H9 (cell line): ENCODE results near the gene IL12B. TPM values are rescaled to one million over a fixed set of nuclear protein-coding genes. Genes with fewer than 3 reads are reported as not detected.
A peak's percentile ranks its signal among the peaks of the same experiment; 100 is the strongest.

Experiments
- DNase-seq: peaks from one replicate; pipeline ENCODE4 v3.0.0-alpha.2; 2017
- H2AFZ ChIP-seq: one replicate; pipeline ENCODE4 v1.6.1; 2013; ENCODE audit warnings: mild to moderate bottlenecking, low read length, control low read depth, moderate library complexity
- H2AK5ac ChIP-seq: 2 replicates; pipeline ENCODE4 v1.6.1; 2013; ENCODE audit warnings: low read length, control low read depth, mixed read lengths; ENCODE audit not compliant: insufficient read length
- H2BK120ac ChIP-seq: one replicate; pipeline ENCODE4 v1.6.1; 2013; ENCODE audit warnings: low read depth, mild to moderate bottlenecking, low read length, control low read depth, inconsistent platforms; ENCODE audit not compliant: poor library complexity, severe bottlenecking
- H2BK12ac ChIP-seq: 2 replicates; pipeline ENCODE4 v1.6.1; 2013; ENCODE audit warnings: low read length, control low read depth, mixed read lengths, low read depth; ENCODE audit not compliant: insufficient read length
- H2BK15ac ChIP-seq: 2 replicates; pipeline ENCODE4 v1.6.1; 2013; ENCODE audit warnings: low read depth, low read length, control low read depth
- H2BK20ac ChIP-seq: one replicate; pipeline ENCODE4 v1.6.1; 2013; ENCODE audit warnings: low read depth, mild to moderate bottlenecking, low read length, control low read depth, inconsistent platforms; ENCODE audit not compliant: poor library complexity, severe bottlenecking
- H2BK5ac ChIP-seq: 2 replicates; pipeline ENCODE4 v1.6.1; 2013; ENCODE audit warnings: low read length, control low read depth, mixed read lengths; ENCODE audit not compliant: insufficient read length
- H3K14ac ChIP-seq: 2 replicates; pipeline ENCODE4 v1.6.1; 2013; ENCODE audit warnings: low read length, control low read depth; ENCODE audit not compliant: insufficient read depth
- H3K18ac ChIP-seq: 2 replicates; pipeline ENCODE4 v1.6.1; 2013; ENCODE audit warnings: low read depth, mild to moderate bottlenecking, mixed read lengths, low read length, control low read depth; ENCODE audit not compliant: insufficient read length
- H3K23ac ChIP-seq: 2 replicates; pipeline ENCODE4 v1.6.1; 2013; ENCODE audit warnings: low read length, control low read depth, mixed read lengths, low read depth; ENCODE audit not compliant: insufficient read length
- H3K23me2 ChIP-seq: 2 replicates; pipeline ENCODE4 v1.6.1; 2013; ENCODE audit warnings: low read depth, mild to moderate bottlenecking, mixed read lengths, low read length, control low read depth; ENCODE audit not compliant: insufficient read length, poor library complexity, severe bottlenecking
- H3K27ac ChIP-seq: 2 replicates; pipeline ENCODE4 v1.5.1; 2013; ENCODE audit warnings: low read length, control low read depth, mixed read lengths, low read depth; ENCODE audit not compliant: insufficient read length
- H3K27me3 ChIP-seq: 2 replicates; pipeline ENCODE4 v1.6.1; 2013; ENCODE audit warnings: low read length, control low read depth, inconsistent platforms; ENCODE audit not compliant: insufficient read depth
- H3K4ac ChIP-seq: 2 replicates; pipeline ENCODE4 v1.6.1; 2013; ENCODE audit warnings: low read depth, mild to moderate bottlenecking, control low read depth, inconsistent platforms, low read length, moderate library complexity
- H3K4me1 ChIP-seq: 2 replicates; pipeline ENCODE4 v1.6.1; 2013; ENCODE audit warnings: low read length, control low read depth, inconsistent platforms; ENCODE audit not compliant: insufficient read depth
- H3K4me2 ChIP-seq: 2 replicates; pipeline ENCODE4 v1.6.1; 2013; ENCODE audit warnings: low read length, control low read depth, mixed read lengths; ENCODE audit not compliant: insufficient read length, insufficient read depth
- H3K56ac ChIP-seq: 2 replicates; pipeline ENCODE4 v1.6.1; 2013; ENCODE audit warnings: low read depth, mild to moderate bottlenecking, mixed read lengths, low read length, control low read depth; ENCODE audit not compliant: insufficient read length
- H3K79me1 ChIP-seq: 2 replicates; pipeline ENCODE4 v1.6.1; 2013; ENCODE audit warnings: low read depth, mild to moderate bottlenecking, moderate library complexity, low read length, control low read depth, inconsistent platforms; ENCODE audit not compliant: insufficient read depth, poor library complexity, severe bottlenecking
- H3K79me2 ChIP-seq: 2 replicates; pipeline ENCODE4 v1.6.1; 2013; ENCODE audit warnings: low read length, control low read depth, inconsistent platforms; ENCODE audit not compliant: insufficient read depth
- H3K9ac ChIP-seq: 2 replicates; pipeline ENCODE4 v1.6.1; 2013; ENCODE audit warnings: low read length, control low read depth, mixed read lengths; ENCODE audit not compliant: insufficient read length; ENCODE audit errors: extremely low read depth
- H3K9me3 ChIP-seq: one replicate; pipeline ENCODE4 v1.6.1; 2013; ENCODE audit warnings: low read depth, low read length, inconsistent platforms; ENCODE audit not compliant: control insufficient read depth
- H3T11ph ChIP-seq: one replicate; pipeline ENCODE4 v1.6.1; 2013; ENCODE audit warnings: mild to moderate bottlenecking, low read length, control low read depth, inconsistent platforms
- H4K20me1 ChIP-seq: one replicate; pipeline ENCODE4 v1.6.1; 2013; ENCODE audit not compliant: control insufficient read depth, insufficient read length, insufficient read depth
- H4K5ac ChIP-seq: 2 replicates; pipeline ENCODE4 v1.6.1; 2013; ENCODE audit warnings: low read depth, mild to moderate bottlenecking, mixed read lengths, low read length, control low read depth; ENCODE audit not compliant: insufficient read length
- H4K8ac ChIP-seq: replicated peaks from 2 replicates; pipeline ENCODE4 v1.6.1; 2013; ENCODE audit warnings: low read length, control low read depth, mixed read lengths, low read depth; ENCODE audit not compliant: insufficient read length
- H4K91ac ChIP-seq: 2 replicates; pipeline ENCODE4 v1.6.1; 2013; ENCODE audit warnings: low read depth, mild to moderate bottlenecking, moderate library complexity, mixed read lengths, low read length, control low read depth; ENCODE audit not compliant: insufficient read length
- H3K27ac Mint-ChIP-seq, 3 experiments: 2 replicates in 2 of 3; 3 replicates in 1 of 3; pipeline ENCODE4 v1.8.0; 2020 to 2021; ENCODE audit warnings: mixed read lengths in 3 of 3, mild to moderate bottlenecking in 1 of 3, moderate library complexity in 1 of 3
- H3K27me3 Mint-ChIP-seq: 2 replicates; pipeline ENCODE4 v1.8.0; 2021; ENCODE audit warnings: low read depth, mild to moderate bottlenecking, moderate library complexity, mixed read lengths
- H3K36me3 Mint-ChIP-seq, 3 experiments: 2 replicates in 2 of 3; 3 replicates in 1 of 3; pipeline ENCODE4 v1.8.0; 2020 to 2021; ENCODE audit warnings: low read depth in 3 of 3, mixed read lengths in 3 of 3; ENCODE audit not compliant: insufficient read depth in 1 of 3
- H3K4me1 Mint-ChIP-seq, 2 experiments: 2 replicates each; pipeline ENCODE4 v1.8.0; 2020; ENCODE audit warnings: mixed read lengths in 2 of 2
- H3K4me3 Mint-ChIP-seq, 2 experiments: 2 replicates in 1 of 2; 3 replicates in 1 of 2; pipeline ENCODE4 v1.8.0; 2020 to 2021; ENCODE audit warnings: mild to moderate bottlenecking in 2 of 2, mixed read lengths in 2 of 2, moderate library complexity in 1 of 2
- H3K9me3 Mint-ChIP-seq, 2 experiments: 2 replicates in 1 of 2; 3 replicates in 1 of 2; pipeline ENCODE4 v1.8.0; 2020; ENCODE audit warnings: mild to moderate bottlenecking in 2 of 2, mixed read lengths in 2 of 2, moderate library complexity in 1 of 2
- WGBS: extraction: QIAGEN DNeasy Blood & Tissue Kit; methylation state at CpG from one replicate; pipeline ENCODE4 v1.1.7; 2013; ENCODE audit warnings: missing lambda C conversion rate, low lambda C conversion rate, mixed read lengths; ENCODE audit not compliant: insufficient read length; ENCODE audit errors: extremely low coverage; 5-methylcytosine and 5-hydroxymethylcytosine counted together
- total RNA-seq: library from RNA; stranded (reverse); gene quantifications from 2 replicates; pipeline ENCODE4 v1.2.1, GENCODE V29; 2021
- TF ChIP-seq, protein P1 (sequence below): fragments of 200-600 bp; sonication (generic); conservative IDR thresholded peaks from 3 replicates; pipeline ENCODE4 v1.8.0; 2021; ENCODE audit warnings: antibody characterized with exemption, mild to moderate bottlenecking

IL12B gene
- total RNA-seq, 1 experiment from 2014 or later = not detected

DNA sequence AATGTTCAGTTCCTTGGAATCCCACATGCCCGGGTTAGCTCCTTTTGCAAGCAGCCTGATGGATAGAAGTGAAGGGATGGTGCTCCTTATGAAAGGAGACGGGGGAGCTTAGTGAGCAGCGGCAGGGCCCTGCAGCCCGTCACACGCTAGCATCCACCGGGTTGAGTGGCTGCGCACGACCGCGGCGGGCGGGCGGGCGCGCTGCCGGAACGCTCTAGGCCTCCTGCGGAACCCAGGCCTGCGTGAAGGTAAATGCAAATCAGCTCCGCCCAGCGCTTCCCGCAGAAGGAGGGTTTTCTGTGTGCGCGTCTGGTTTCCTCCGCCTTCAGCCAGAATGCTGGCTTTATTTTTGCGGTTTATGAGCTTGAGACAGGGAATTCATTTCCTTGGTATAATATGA, 19.8 kb downstream of the IL12B start:
- no peak overlapping the region for H3K9ac ChIP-seq

More for the DNA sequence above, 19.8 kb downstream of the IL12B start:
- Histone ChIP-seq H4K20me1 (no peaks in the 10 kb centered on the region), H4K5ac (no peak overlapping the region), H3K56ac (no peak overlapping the region), H3K9me3 (no peaks in the 10 kb centered on the region), H4K91ac (no peak overlapping the region), H3K27ac (no peak overlapping the region), H2AK5ac (no peak overlapping the region), H3K4ac (no peak overlapping the region), H2BK20ac (no peak overlapping the region), H3K79me1 (no peaks in the 10 kb centered on the region), H3K18ac (no peak overlapping the region), H3T11ph (no peak overlapping the region), H2AFZ (peak overlapping the region; percentile 63), H3K23ac (no peak overlapping the region), H4K8ac (no peak overlapping the region), H3K23me2 (no peaks in the 10 kb centered on the region), H3K4me1 (no peaks in the 10 kb centered on the region), H3K14ac (no peak overlapping the region), H2BK5ac (no peak overlapping the region), H3K79me2 (no peaks in the 10 kb centered on the region), H2BK12ac (no peak overlapping the region), H3K4me2 (peak overlapping the region; percentile 31), H2BK120ac (no peak overlapping the region), H2BK15ac (no peak overlapping the region), H3K27me3 (no peaks in the 10 kb centered on the region; the same call in 1 of the 2 replicates)
- Mint-ChIP-seq H3K4me1 (peaks cover 11 to 15% of the 10 kb centered on the region in 2 experiments), H3K9me3 (no peaks in the 10 kb centered on the region), H3K4me3 (peak overlapping the region; percentile 51 to 65; a peak in 4 of 5 replicates), H3K27me3 (peaks cover 54% of the 10 kb centered on the region), H3K27ac (no peak overlapping the region), H3K36me3 (no peaks in the 10 kb centered on the region)
- peak; percentile 67 for DNase-seq
- WGBS = no CpG with 5 or more reads among the region's 26 CpGs
- TF ChIP-seq, protein P1, sequence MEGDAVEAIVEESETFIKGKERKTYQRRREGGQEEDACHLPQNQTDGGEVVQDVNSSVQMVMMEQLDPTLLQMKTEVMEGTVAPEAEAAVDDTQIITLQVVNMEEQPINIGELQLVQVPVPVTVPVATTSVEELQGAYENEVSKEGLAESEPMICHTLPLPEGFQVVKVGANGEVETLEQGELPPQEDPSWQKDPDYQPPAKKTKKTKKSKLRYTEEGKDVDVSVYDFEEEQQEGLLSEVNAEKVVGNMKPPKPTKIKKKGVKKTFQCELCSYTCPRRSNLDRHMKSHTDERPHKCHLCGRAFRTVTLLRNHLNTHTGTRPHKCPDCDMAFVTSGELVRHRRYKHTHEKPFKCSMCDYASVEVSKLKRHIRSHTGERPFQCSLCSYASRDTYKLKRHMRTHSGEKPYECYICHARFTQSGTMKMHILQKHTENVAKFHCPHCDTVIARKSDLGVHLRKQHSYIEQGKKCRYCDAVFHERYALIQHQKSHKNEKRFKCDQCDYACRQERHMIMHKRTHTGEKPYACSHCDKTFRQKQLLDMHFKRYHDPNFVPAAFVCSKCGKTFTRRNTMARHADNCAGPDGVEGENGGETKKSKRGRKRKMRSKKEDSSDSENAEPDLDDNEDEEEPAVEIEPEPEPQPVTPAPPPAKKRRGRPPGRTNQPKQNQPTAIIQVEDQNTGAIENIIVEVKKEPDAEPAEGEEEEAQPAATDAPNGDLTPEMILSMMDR = no peak
